ENCODE results near the gene SLC10A7.

Gene SLC10A7

DNA sequence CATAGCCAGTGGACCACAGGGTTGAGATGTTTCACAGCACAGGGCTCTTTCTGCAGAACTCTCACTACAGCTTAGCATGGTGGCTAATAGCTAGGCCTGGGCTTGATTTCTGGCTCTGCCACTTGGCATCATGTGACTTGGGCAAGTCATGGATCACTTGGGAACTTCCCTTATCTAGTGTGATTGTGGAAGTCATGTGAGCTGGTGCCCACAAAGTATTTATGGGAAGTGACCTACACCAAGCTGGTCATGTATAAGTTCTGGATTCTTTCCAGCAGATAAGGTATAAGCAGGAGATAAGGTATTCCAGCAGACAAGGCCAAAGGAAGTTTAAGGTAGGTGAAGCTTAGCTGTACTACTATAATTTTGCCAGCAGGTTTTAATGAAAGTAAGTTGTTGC is 246.4 kb downstream of the SLC10A7 start:
- Histone ChIP-seq H3K4me3 (no peak overlapping the region), H3K27ac (no peak overlapping the region), H3K27me3 (no peaks in the 10 kb centered on the region), H3K9me3 (no peaks in the 10 kb centered on the region), H3K4me1 (peaks cover 0 to 6% (median 2%) of the 10 kb centered on the region in 4 donors), H3K36me3 (no peaks in the 10 kb centered on the region)
- intact Hi-C loops (cut with DNase I; ENCODE audit: low total_unique reads), result no loop called here
- DNase-seq, result no peak
- TF ChIP-seq, protein P1, sequence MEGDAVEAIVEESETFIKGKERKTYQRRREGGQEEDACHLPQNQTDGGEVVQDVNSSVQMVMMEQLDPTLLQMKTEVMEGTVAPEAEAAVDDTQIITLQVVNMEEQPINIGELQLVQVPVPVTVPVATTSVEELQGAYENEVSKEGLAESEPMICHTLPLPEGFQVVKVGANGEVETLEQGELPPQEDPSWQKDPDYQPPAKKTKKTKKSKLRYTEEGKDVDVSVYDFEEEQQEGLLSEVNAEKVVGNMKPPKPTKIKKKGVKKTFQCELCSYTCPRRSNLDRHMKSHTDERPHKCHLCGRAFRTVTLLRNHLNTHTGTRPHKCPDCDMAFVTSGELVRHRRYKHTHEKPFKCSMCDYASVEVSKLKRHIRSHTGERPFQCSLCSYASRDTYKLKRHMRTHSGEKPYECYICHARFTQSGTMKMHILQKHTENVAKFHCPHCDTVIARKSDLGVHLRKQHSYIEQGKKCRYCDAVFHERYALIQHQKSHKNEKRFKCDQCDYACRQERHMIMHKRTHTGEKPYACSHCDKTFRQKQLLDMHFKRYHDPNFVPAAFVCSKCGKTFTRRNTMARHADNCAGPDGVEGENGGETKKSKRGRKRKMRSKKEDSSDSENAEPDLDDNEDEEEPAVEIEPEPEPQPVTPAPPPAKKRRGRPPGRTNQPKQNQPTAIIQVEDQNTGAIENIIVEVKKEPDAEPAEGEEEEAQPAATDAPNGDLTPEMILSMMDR (IDR thresholded peaks at IDR 0.05), result no peak

DNA sequence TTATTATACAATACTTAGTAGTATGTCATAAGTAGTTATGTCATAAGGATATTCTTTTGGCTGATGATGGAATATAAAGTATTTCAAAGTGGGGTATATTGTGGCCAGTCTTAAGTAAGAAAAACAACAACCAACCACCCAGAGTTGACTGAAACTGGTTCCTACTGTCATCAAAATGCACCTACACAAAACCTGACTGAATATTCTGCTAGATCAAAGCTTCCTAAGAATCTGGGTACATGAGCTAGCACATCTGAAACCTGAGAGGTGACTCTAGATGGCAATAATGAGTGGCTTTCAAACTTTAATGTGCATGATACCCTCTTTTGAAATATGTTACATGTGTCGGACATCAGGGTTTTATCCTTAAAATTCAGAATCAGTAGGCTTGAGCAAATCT is 247.0 kb downstream of the SLC10A7 start:
- intact Hi-C loops (cut with DNase I; ENCODE audit: low total_unique reads), result no loop called here
- TF ChIP-seq, protein P1 (IDR thresholded peaks at IDR 0.05), result no peak
- H3K27ac ChIP-seq, result no peak overlapping the region
- H3K9me3 ChIP-seq, result no peaks in the 10 kb centered on the region
- no peaks in the 10 kb centered on the region for H3K27me3 ChIP-seq
- no peak overlapping the region for H3K4me3 ChIP-seq
- peaks cover 0 to 6% (median 2%) of the 10 kb centered on the region in 4 donors for H3K4me1 ChIP-seq
- H3K36me3 ChIP-seq, result no peaks in the 10 kb centered on the region
- DNase-seq, result no peak

DNA sequence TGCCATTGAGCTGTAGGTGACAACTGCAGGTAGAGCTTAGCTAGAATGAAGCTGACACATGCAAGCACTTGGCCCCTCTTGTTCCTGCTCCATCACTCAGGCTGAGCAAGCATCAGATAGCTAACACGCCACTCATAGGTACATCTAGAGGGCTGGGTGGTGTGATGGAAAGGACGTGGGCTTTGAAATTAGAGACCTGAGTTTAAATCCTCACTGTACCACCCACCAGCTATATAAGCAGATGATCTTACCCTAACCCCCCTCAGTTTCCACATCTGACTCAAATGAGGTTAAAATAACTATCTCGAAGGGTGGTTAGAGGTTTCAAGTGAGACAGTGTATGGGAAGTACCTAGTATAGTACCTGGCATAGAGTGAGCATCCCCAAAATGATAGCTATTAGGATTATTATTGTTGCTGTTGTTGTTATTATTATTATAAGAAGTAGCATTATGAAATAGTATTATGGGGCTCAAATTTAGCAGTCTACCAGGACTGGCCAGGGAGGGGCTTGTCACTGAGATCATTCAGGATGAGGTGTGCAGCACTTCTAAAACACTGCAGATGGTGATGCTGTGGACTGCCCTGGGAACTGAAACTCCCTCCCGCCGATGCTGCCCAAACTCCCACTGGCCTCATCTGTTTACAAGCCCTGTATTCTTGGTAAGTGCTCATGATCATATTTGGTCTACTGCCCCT is 248.4 kb downstream of the SLC10A7 start:
- no peaks in the 10 kb centered on the region for H3K36me3 ChIP-seq
- intact Hi-C loops (cut with DNase I; ENCODE audit: low total_unique reads), result no loop called here
- no peaks in the 10 kb centered on the region for H3K9me3 ChIP-seq
- no peaks in the 10 kb centered on the region for H3K4me1 ChIP-seq
- H3K27ac ChIP-seq, result no peak overlapping the region
- DNase-seq, result no peak
- TF ChIP-seq, protein P1 (IDR thresholded peaks at IDR 0.05), result no peak
- H3K4me3 ChIP-seq, result no peak overlapping the region
- H3K27me3 ChIP-seq, result no peaks in the 10 kb centered on the region

DNA sequence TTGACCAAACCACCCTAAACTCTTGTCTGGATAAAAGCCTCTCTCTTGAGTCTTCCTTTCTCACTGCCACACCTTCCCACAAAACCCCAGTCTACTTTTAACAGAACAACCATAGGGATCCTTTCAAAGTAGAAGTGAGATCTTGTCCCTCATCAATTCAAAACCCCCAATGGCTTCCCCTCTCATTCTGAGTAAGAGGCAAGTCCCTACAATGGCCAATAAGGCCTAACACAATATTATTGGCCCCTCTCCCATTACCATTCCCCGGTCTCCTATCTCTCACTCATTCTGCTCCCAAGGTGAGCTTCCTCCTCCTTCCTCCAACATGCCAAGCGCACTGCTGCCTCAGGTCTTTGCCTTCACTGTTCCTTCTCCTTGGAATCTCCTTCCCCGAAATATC is 250.3 kb downstream of the SLC10A7 start:
- Histone ChIP-seq H3K27me3 (no peaks in the 10 kb centered on the region), H3K4me3 (no peak overlapping the region), H3K27ac (no peak overlapping the region), H3K4me1 (no peaks in the 10 kb centered on the region), H3K36me3 (no peaks in the 10 kb centered on the region), H3K9me3 (no peaks in the 10 kb centered on the region)
- intact Hi-C loops (cut with DNase I; ENCODE audit: low total_unique reads), result no loop called here
- DNase-seq, result no peak
- TF ChIP-seq, protein P1 (IDR thresholded peaks at IDR 0.05), result no peak

DNA sequence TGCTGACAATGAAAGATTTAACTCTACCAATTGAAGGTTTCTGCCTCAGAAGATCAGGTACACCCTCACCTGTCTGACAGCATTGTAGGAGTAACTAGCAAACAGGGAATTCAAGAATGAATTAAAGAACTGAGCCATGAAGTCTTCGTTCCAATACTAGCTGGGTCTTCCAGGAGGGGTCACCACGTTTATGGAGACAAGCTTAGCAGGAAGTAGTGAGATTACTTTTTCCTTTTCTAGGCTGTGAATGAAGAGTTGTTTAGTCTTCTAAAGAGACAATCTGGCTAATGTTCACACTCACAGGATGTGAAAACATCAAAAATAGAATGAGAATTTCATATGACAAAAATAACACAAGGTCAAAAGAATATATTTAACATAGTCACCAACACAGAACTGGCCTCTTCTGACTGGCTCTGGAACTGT is 252.5 kb downstream of the SLC10A7 start:
- H3K9me3 ChIP-seq, result no peaks in the 10 kb centered on the region
- TF ChIP-seq, protein P1 (IDR thresholded peaks at IDR 0.05), result no peak
- no peaks in the 10 kb centered on the region for H3K27me3 ChIP-seq
- H3K4me1 ChIP-seq, result no peaks in the 10 kb centered on the region
- no peak overlapping the region for H3K27ac ChIP-seq
- H3K4me3 ChIP-seq, result no peak overlapping the region
- DNase-seq, result no peak
- H3K36me3 ChIP-seq, result no peaks in the 10 kb centered on the region
- intact Hi-C loops (cut with DNase I; ENCODE audit: low total_unique reads), result no loop called here
